Peyer's patch (tissue), 4 donors: ENCODE results near the gene IQCK.

Experiments used
- CTCF ChIP-seq, 6 experiments: fragments of 450-650 bp in 4 of 6; fragments of 200-600 bp in 2 of 6; sonication (generic) in 1 of 6; IDR thresholded peaks; one replicate each; pipeline ENCODE4 v1.5.1; 2017 to 2019; ENCODE audit warnings: antibody characterized with exemption in 6 of 6, mild to moderate bottlenecking in 3 of 6, moderate library complexity in 1 of 6
- POLR2A ChIP-seq, 2 donors: fragments of 450-650 bp; IDR thresholded peaks; one replicate each; pipeline ENCODE4 v1.5.1; 2017; ENCODE audit warnings: antibody characterized with exemption in 2 of 2, mild to moderate bottlenecking in 2 of 2, moderate library complexity in 2 of 2

GRCh38 chr16:19810817-19811731 is 93.0 kb downstream of the IQCK start:
- TF ChIP-seq CTCF (IDR thresholded peaks at IDR 0.05) (no peak), POLR2A (IDR thresholded peaks at IDR 0.05) (no peak)
